Activated B cell treated with CpG ODN at 0.5 μM for 24 hours (primary cell): Measurements from ENCODE around the gene LENG1. TPM values are rescaled to one million over a fixed set of nuclear protein-coding genes. Genes with fewer than 3 reads are reported as not detected.
"Not testable (repeated sequence)": the region's sequence is repeated elsewhere in the genome, so short reads cannot be mapped to it uniquely, and the experiment has no call there.

Experiments
- ATAC-seq: fragments of 200-7000 bp; cut with Tn5 transposase; one replicate; pipeline ENCODE4 v1.10.0; 2021; ENCODE audit warnings: low read depth, mild to moderate bottlenecking, moderate library complexity
- CTCF ChIA-PET: fragments of 350-600 bp; sonication (Branson Sonifier 250); formaldehyde crosslinking; loops from one replicate; lab custom pipeline; 2021; ENCODE audit warnings: antibody characterized with exemption; lab: Charles Lee
- POLR2A ChIA-PET: fragments of 350-600 bp; sonication (Branson Sonifier 250); formaldehyde crosslinking; loops from one replicate; lab custom pipeline; 2021; ENCODE audit warnings: antibody characterized with exemption; lab: Charles Lee
- DNase-seq: peaks from one replicate; pipeline ENCODE4 v3.0.0; 2022
- H3K27ac Mint-ChIP-seq: one replicate; pipeline ENCODE4 v1.8.0; 2020; ENCODE audit warnings: mixed read lengths
- H3K27me3 Mint-ChIP-seq: one replicate; pipeline ENCODE4 v1.8.0; 2021; ENCODE audit warnings: mixed read lengths
- H3K36me3 Mint-ChIP-seq: one replicate; pipeline ENCODE4 v1.8.0; 2021; ENCODE audit warnings: low read depth, mixed read lengths
- H3K4me1 Mint-ChIP-seq: one replicate; pipeline ENCODE4 v1.8.0; 2021; ENCODE audit warnings: mixed read lengths
- H3K4me3 Mint-ChIP-seq: one replicate; pipeline ENCODE4 v1.8.0; 2020; ENCODE audit warnings: mild to moderate bottlenecking, mixed read lengths
- H3K9me3 Mint-ChIP-seq: one replicate; pipeline ENCODE4 v1.8.0; 2020; ENCODE audit warnings: mixed read lengths
- CTCF ChIP-seq: fragments of 200-600 bp; IDR thresholded peaks from one replicate; pipeline ENCODE4 v1.8.0; 2022; ENCODE audit warnings: antibody characterized with exemption, mild to moderate bottlenecking
- intact Hi-C: fragments of 100-400 bp; cut with micrococcal nuclease; formaldehyde crosslinking; loops from one replicate; pipeline ENCODE4 v1.15.1; 2024
- total RNA-seq: library from RNA; stranded (reverse); gene quantifications from 2 replicates; pipeline ENCODE4 v1.2.3, GENCODE V29; 2022

The LENG1 gene
- total RNA-seq: 8.3 and 8.4 TPM in 2 replicates

GRCh38 chr19:54159352-54160181 is at the start of gene LENG1:
Gene LENG1 (minus strand): TSS chr19:54159721. CDS start chr19:54159695, 26 bp downstream.
- Mint-ChIP-seq H3K36me3 (peaks cover 39% of the 10 kb centered on the region), H3K4me3 (peak within 1 kb of the TSS; percentile 100), H3K4me1 (peaks cover 51% of the 10 kb centered on the region), H3K9me3 (no peaks in the 10 kb centered on the region), H3K27ac (peak within 1 kb of the TSS; percentile 99), H3K27me3 (peaks cover 8% of the 10 kb centered on the region)
- ATAC-seq (peak; percentile 85), DNase-seq (peak; percentile 84)
- POLR2A ChIA-PET: interaction anchor here (0.6 to 4.7 kb wide), 16 partner anchors 16 to 1005 kb away, joined by 3 to 69 read pairs (median 5); partner anchors contain the start of genes CNOT3, LENG8, MBOAT7 and NDUFA3
- CTCF ChIA-PET: interaction anchor here (0.8 to 1.5 kb wide), 7 partner anchors 9 to 231 kb away, joined by 3 to 4 read pairs (median 3); no protein-coding TSS in a partner anchor
- intact Hi-C loops: loop anchor here (1.0 to 10.0 kb wide), 6 partner anchors 22 to 290 kb away; partner anchors contain the start of genes CNOT3, LENG8, NDUFA3 and PRPF31
- TF ChIP-seq CTCF: no peak

GRCh38 chr19:54208784-54209057 is 49.2 kb upstream of the LENG1 start:
- intact Hi-C loops: no loop called here
- ATAC-seq (no peak), DNase-seq (no peak)
- Mint-ChIP-seq H3K4me1 (peaks cover 72% of the 10 kb centered on the region), H3K27ac (peak overlapping the region; percentile 46), H3K36me3 (peaks cover 70% of the 10 kb centered on the region), H3K4me3 (no peak overlapping the region), H3K27me3 (no peaks in the 10 kb centered on the region), H3K9me3 (no peaks in the 10 kb centered on the region)
- POLR2A ChIA-PET: interaction anchor here (1.7 to 5.2 kb wide), 4 partner anchors 8 to 19 kb away, joined by 5 to 69 read pairs (median 16); partner anchors contain the start of genes MBOAT7, RPS9 and TSEN34
- TF ChIP-seq CTCF: no peak
- CTCF ChIA-PET: interaction anchor here (0.7 to 1.1 kb wide), 2 partner anchors 20 to 23 kb away, joined by 3 read pairs; partner anchors contain the start of gene MBOAT7

GRCh38 chr19:54207983-54208783 is 48.7 kb upstream of the LENG1 start:
- TF ChIP-seq CTCF: no peak
- peak overlapping the region; percentile 46 for H3K27ac Mint-ChIP-seq
- peak overlapping the region; percentile 32 for H3K4me3 Mint-ChIP-seq
- POLR2A ChIA-PET: interaction anchor here (0.6 to 5.2 kb wide), 7 partner anchors 7 to 454 kb away, joined by 3 to 69 read pairs (median 5); partner anchors contain the start of genes MBOAT7, RPS9 and TSEN34
- intact Hi-C loops: no loop called here
- peaks cover 78% of the 10 kb centered on the region for H3K4me1 Mint-ChIP-seq
- H3K9me3 Mint-ChIP-seq: no peaks in the 10 kb centered on the region
- CTCF ChIA-PET: interaction anchor here (0.7 to 1.1 kb wide), 2 partner anchors 19 to 24 kb away, joined by 3 read pairs; partner anchors contain the start of gene MBOAT7
- ATAC-seq (peak; percentile 47), DNase-seq (no peak)
- H3K36me3 Mint-ChIP-seq: peaks cover 75% of the 10 kb centered on the region
- H3K27me3 Mint-ChIP-seq: no peaks in the 10 kb centered on the region

GRCh38 chr19:54207676-54207982 is 48.1 kb upstream of the LENG1 start:
- no peaks in the 10 kb centered on the region for H3K9me3 Mint-ChIP-seq
- H3K27me3 Mint-ChIP-seq: no peaks in the 10 kb centered on the region
- no peak for DNase-seq
- CTCF ChIA-PET: interaction anchor here (1.1 kb wide), 1 partner anchor 24 kb away, joined by 3 read pairs; no protein-coding TSS in a partner anchor
- no peak for ATAC-seq
- intact Hi-C loops: no loop called here
- peaks cover 83% of the 10 kb centered on the region for H3K4me1 Mint-ChIP-seq
- H3K27ac Mint-ChIP-seq: peak overlapping the region; percentile 46
- TF ChIP-seq CTCF: no peak
- peak overlapping the region; percentile 36 for H3K4me3 Mint-ChIP-seq
- peaks cover 80% of the 10 kb centered on the region for H3K36me3 Mint-ChIP-seq
- POLR2A ChIA-PET: interaction anchor here (0.6 to 5.2 kb wide), 6 partner anchors 9 to 455 kb away, joined by 3 to 69 read pairs (median 4); partner anchors contain the start of genes MBOAT7 and TSEN34

GRCh38 chr19:54207193-54207592 is 47.7 kb upstream of the LENG1 start:
- H3K27me3 Mint-ChIP-seq, ATAC-seq, H3K27ac Mint-ChIP-seq, CTCF ChIA-PET, intact Hi-C loops, DNase-seq, H3K9me3 Mint-ChIP-seq: not testable (repeated sequence)
- POLR2A ChIA-PET: interaction anchor here (0.7 to 5.2 kb wide), 6 partner anchors 8 to 34 kb away, joined by 3 to 69 read pairs (median 4); partner anchors contain the start of genes MBOAT7, TMC4 and TSEN34
- Mint-ChIP-seq H3K4me3 (peak overlapping the region; percentile 36), H3K4me1 (peaks cover 88% of the 10 kb centered on the region), H3K36me3 (peaks cover 85% of the 10 kb centered on the region)
